HG02678 (cell line): ENCODE data around the gene METTL25B.

Experiments used
- ATAC-seq: cut with Tn5 transposase; IDR thresholded peaks from one replicate; pipeline ENCODE4 v1.9.1; 2021; ENCODE audit warnings: mild to moderate bottlenecking, moderate library complexity; ENCODE audit not compliant: unreplicated experiment

METTL25B gene

DNA sequence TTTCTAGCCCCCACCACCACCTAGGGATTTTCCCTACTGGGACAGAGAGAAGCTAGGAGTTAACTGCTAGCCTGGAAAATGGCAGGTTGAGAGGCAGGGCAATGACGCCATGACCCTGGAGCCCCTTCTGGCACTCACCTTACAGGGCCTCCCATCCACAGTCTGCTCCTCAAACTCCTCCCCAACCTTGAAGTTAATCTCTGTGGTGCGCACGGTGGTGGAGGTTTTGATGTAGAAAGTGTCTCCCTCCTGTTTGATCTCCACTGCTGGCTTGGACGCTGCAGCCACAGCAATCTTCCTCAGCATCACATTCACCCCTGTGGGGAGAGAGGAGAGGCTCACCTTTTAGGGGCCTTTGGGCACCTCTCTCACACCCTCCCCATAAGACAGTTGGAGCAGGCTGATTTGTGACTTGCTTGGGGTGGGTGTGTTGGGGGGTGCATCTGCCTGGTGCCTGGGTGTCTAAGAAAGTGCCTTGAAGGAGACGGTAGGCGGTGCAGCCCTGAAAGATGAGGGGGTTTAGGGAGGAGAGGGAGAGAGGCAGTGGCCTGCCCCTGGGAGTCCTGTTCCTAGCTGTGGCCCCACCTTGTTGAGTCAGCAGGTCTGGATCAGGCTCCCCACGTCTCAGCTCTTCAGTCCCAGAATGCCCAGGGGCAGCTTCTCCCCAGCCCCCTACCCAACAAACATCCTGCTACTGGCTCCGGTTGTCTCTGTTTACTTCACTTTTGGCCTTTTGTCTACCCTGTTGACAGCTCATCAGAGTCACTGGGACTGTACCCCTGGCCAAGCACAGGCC, 27.3 kb upstream of the METTL25B start:
- ATAC-seq, result no peak

- ATAC-seq, result no peak
These were observed 24.9 kb upstream of the METTL25B start for GRCh38 chr1:156703336-156703735.

DNA sequence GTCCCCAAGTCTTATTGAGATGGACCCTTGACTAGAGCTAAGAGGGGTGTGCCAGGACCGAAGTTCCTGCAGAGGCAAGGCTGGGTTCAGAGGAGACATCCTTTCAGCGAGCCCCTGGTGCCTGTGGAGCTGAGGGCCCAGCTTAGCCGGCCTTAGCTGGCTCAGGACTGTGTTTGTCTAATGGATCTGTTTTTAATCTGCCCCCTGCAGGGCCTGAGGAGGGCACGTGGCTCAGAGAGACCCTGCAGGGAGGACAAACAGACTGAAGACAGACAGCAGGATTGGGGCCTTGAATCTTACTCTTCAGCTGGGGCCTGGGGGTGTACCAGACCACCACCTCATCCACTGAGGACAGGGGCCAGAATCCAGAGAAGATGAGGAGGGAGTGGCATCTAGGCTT, 24.5 kb upstream of the METTL25B start:
- no peak for ATAC-seq

DNA sequence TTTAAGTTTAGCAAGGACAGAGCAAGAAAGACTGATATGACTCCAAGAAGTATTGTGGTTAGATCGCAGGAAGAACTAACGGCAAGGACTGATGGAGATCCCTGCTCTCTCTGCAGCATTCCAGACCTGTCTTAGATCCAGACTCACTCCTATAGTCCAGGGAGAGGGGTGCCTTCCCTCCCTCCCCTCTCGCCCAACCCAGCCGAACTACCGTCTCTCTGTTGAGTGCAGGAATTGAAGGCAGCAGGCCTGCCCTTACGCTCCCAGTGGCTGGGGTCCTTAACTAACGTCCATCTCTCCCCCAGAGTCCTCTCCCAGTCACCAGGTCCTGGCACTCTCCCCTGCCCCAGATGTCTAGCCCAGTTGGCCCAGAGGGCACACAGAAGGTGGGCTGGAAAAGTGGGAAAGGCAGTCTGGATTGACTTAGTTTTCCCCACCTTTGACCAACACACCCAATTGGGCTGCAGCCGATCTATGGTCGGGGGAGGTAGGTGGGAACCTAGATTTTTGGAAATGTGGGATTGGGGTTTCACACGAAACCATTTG, 24.0 kb upstream of the METTL25B start:
- ATAC-seq, result no peak

DNA sequence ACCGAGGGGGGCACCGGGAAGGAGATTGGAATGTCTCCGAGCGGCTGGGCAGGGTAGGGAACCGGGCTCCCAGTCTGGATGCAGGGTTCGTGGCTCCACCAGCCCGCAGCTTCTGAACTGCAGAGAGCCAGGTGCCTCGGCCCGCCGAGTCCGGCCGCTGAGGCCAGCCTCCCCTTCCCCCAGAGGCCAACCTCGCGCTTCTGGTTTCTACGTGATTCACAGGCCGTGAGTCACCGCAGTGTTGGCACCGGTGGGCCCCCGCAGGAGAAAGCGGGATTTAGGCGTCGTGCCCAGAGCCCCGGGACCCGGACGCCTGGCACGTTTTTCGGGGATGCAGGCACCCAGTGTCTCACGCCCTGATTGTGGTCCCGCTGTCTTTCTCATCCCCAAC, 23.3 kb upstream of the METTL25B start:
- no peak for ATAC-seq

DNA sequence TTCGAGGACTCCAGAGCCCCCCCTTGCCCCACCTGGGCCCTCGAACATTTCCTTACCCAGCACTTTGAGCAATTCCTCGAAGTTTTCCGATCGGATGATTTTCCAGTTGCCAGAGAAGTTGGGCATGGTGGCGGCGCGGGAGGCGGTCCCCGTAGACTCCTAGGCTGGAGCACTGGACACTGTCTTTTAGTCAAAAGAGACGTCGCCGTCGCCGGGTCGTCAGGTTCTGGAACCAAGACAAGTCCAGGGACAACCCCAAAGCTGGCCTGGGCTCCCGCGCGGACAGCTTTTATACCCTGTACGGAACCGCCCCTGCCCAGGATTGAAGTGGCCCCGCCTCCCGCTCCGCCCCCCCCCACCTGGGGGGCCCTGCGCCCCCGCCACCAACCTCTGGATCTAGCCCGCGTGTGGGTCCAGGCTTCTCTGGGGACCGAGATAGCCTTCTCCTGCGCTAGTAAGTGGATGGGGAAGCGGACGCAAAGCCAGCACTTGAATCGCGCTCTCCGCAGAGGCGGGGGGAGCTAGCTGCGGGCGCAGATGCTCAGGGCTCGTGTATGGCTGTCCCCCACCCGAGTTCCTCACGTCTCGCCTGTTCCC, 22.9 kb upstream of the METTL25B start, which contains the start of gene CRABP2:
Gene CRABP2, minus strand, starts transcription at position 263 of the 597 bp plus-strand sequence. Its CDS starts 137 bp downstream, at position 126.
- ATAC-seq, result no peak

- no peak for ATAC-seq
These were observed 22.2 kb upstream of the METTL25B start for GRCh38 chr1:156705918-156706656.

DNA sequence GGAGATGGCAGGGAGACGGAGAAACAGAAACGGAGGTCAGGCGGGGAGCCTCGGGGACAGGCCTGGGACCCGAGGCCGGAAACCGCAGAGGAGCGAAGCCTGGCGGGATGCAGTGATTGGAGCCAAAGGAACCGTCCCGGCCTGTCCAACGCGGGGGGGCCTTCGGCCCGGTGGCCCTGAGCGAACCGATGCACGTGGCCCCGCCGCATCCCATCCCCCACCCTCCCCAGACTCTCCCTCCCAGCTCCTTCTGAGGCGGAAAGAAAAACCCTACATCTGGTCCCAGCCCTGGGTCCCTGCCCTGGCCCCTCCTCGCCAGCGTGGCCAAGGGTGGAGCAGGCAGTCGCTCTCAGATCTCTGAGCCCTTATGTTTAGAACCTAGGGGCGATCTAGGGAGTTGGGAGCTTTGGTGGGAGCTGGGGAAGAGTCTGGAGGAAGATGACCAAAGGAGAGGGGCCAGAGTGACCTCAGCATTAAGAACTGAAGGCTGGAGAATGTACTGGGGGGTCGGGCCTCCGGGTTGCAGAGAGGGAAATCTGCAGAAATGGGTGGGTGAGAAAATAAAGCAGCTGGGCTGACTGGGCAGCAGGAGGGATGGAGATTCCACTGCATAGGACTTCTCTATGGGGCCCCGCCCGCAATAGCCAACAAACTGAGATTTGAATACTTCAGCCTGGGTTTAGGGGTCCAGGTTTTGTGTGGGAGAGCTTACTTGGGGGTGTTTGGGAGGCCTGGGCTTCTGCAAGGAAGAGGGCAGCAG, 21.4 kb upstream of the METTL25B start:
- no peak for ATAC-seq

- no peak for ATAC-seq
These were observed 20.7 kb upstream of the METTL25B start for GRCh38 chr1:156707417-156708217.

DNA sequence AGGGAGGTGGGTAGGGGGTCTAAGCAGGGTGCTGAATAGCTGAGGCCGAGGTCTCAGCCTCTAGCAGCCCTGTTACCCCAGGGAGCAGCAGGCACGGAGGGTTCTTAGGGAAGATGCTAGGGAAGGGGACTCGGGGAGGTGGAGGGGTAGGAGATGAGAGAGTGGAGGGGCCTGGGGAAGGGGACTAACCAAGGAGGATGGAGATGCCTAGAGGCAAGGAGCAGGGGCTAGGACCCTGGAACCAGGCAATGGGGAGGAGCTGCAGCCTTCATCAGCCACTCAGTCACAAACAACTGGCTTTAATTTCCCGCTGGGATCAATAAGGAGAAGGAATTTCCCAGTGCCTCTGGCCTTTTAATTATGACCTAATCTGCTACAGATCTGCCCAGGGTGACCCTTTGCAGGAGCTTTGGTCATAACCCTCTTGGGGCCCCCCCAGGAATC, 20.0 kb upstream of the METTL25B start:
- no peak for ATAC-seq

DNA sequence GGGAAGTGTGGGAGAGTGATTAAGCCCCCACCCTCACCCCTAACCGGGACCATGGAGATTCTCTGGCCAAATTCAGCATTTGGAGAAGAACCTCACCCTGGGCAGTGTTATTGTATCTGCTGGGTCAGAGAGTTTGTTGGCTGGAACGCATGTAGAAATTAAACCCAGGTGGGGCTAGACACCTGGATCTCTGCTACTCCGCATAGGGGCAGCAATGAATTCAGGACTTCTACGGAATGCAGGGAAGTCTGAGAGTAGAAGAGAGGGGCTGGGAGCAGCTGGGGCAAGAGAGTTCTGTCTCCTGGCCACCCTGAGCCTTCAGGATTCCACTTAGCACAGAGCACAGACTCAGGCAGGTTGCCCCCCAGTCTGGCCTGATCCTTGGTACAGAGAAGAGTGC, 19.2 kb upstream of the METTL25B start:
- ATAC-seq, result no peak

GRCh38 chr1:156709757-156710489, 18.3 kb upstream of the METTL25B start:
- no peak for ATAC-seq

DNA sequence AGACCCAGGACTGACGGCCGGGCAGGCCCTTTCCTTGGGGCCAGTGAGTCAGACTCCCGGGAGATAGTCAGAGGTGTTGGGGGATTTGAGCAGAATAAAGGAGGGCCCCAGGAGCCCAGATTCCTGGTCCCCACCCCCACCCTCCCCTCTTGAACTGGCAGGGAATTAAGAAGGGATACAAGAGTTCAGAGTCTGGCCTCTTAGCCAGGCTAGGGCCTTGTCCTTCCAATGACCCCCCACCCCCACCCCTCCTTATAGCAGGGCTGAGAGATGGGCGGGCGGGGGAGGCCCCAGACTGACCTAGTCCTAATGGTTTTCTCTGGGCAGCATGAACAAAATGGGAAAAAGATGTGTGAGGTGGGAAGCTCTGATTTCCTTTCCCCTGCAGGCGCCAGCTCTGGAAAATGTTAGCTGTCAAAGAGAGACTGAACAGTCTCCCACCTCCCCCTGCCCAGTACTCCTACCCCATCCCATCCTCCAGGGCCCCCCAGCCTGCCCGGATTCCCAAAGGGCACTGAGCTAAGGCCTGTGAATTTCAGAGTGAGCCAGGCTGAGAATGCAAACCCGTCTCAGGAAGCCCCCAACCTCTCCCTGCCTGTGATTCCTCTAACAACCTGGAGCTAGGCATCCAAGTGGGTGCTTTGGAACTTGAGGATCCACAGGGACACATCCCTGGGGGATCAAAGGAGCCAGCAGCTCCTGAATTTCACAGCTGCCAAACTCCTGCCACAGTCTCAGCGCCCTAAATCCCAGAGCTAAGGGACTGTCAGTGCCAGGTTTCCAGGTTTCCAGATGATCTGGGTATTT, 17.1 kb upstream of the METTL25B start:
- ATAC-seq, result no peak

- no peak for ATAC-seq
These were observed 15.6 kb upstream of the METTL25B start for GRCh38 chr1:156712626-156713025.

DNA sequence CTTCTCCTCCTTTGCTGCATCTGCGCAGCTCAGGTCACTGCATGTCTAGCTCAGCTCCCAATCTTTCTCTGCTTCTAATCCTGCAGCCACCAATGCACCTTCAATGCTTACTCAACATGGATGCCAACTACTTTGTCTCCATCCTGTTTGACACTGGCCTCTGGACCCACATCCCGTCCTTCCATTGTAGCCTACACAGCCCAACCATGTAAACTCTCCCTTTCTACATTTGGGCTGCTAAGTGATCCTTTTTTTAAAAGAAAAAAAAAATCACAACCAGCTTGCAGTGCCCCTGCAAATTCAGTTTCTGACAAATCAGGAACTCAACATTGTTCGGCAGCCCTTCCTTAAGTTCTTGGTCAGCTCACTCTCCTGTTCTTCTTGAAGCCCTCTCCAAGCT, 13.4 kb upstream of the METTL25B start:
- no peak for ATAC-seq

DNA sequence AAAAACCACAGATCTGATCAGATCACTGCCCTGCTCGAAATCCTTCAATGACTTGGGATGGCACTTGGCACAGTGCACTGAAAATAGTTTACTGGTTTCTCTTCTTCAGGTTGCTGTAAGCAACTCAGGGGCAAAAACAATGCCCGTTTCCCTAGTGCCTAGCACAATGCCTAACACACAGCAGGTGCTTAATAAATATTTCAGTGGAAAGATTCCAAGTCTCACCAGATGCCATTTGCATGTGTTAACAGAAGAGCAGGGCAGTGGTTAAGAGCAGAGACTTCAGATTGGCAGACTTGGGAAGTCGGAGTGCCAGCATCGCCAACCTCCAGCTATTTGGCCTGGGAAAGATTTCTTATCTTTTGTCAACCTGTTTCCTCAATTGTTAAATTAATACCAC, 10.9 kb upstream of the METTL25B start:
- no peak for ATAC-seq

GRCh38 chr1:156721131-156721530, 7.1 kb upstream of the METTL25B start:
- ATAC-seq, result no peak

GRCh38 chr1:156721535-156721934, 6.7 kb upstream of the METTL25B start:
- ATAC-seq, result no peak
